ENCODE data around the gene FSIP1. TPM values are rescaled to one million over a fixed set of nuclear protein-coding genes. Genes with fewer than 3 reads are reported as not detected.

The FSIP1 gene
- total RNA-seq, 2 donors from 2014 or later = 4.1 to 5.3 TPM

GRCh38 chr15:39697509-39697908, 85.1 kb downstream of the FSIP1 start:
- no peak for DNase-seq
- no peaks in the 10 kb centered on the region for H3K4me1 ChIP-seq
- no peak for TF ChIP-seq CTCF (IDR thresholded peaks at IDR 0.05)
- no peak overlapping the region for H3K9ac ChIP-seq (ENCODE audit: low read depth in 2 of 2, low read length in 2 of 2)
- no peak overlapping the region for H3K4me3 ChIP-seq
- no peak overlapping the region for H3K27ac ChIP-seq
- intact Hi-C loops (cut with DNase I) = loop anchor here (10.0 kb wide), 1 partner anchor 177 kb away; no protein-coding TSS in a partner anchor
- no peaks in the 10 kb centered on the region for H3K36me3 ChIP-seq
- H3K27me3 ChIP-seq = no peaks in the 10 kb centered on the region
- H3K9me3 ChIP-seq = no peaks in the 10 kb centered on the region

- TF ChIP-seq CTCF (IDR thresholded peaks at IDR 0.05) = no peak
- Histone ChIP-seq H3K4me1 (no peaks in the 10 kb centered on the region), H3K36me3 (no peaks in the 10 kb centered on the region), H3K27me3 (no peaks in the 10 kb centered on the region), H3K9me3 (no peaks in the 10 kb centered on the region), H3K9ac (ENCODE audit: low read depth in 2 of 2, low read length in 2 of 2) (no peak overlapping the region), H3K4me3 (no peak overlapping the region), H3K27ac (no peak overlapping the region)
- no peak for DNase-seq
- intact Hi-C loops (cut with DNase I) = loop anchor here (10.0 kb wide), 1 partner anchor 179 kb away; no protein-coding TSS in a partner anchor
Observed at GRCh38 chr15:39695793-39696192, 86.8 kb downstream of the FSIP1 start.

GRCh38 chr15:39692356-39693327, 90.0 kb downstream of the FSIP1 start:
- no peak for DNase-seq
- no peak overlapping the region for H3K4me3 ChIP-seq
- peak overlapping the region in 1 of 2 donors; percentile 31 for H3K9ac ChIP-seq (ENCODE audit: low read depth in 2 of 2, low read length in 2 of 2)
- H3K9me3 ChIP-seq = no peaks in the 10 kb centered on the region
- H3K27me3 ChIP-seq = no peaks in the 10 kb centered on the region
- TF ChIP-seq CTCF (IDR thresholded peaks at IDR 0.05) = no peak
- H3K36me3 ChIP-seq = no peaks in the 10 kb centered on the region
- intact Hi-C loops (cut with DNase I) = loop anchor here (10.0 kb wide), 1 partner anchor 182 kb away; no protein-coding TSS in a partner anchor
- no peak overlapping the region for H3K27ac ChIP-seq
- no peaks in the 10 kb centered on the region for H3K4me1 ChIP-seq

GRCh38 chr15:39690881-39691634, 91.6 kb downstream of the FSIP1 start:
- H3K27me3 ChIP-seq = no peaks in the 10 kb centered on the region
- no peak for DNase-seq
- H3K4me3 ChIP-seq = no peak overlapping the region
- no peak overlapping the region for H3K9ac ChIP-seq (ENCODE audit: low read depth in 2 of 2, low read length in 2 of 2)
- intact Hi-C loops (cut with DNase I) = loop anchor here (10.0 kb wide), 1 partner anchor 184 kb away; no protein-coding TSS in a partner anchor
- no peaks in the 10 kb centered on the region for H3K4me1 ChIP-seq
- TF ChIP-seq CTCF (IDR thresholded peaks at IDR 0.05) = no peak
- no peaks in the 10 kb centered on the region for H3K36me3 ChIP-seq
- no peaks in the 10 kb centered on the region for H3K9me3 ChIP-seq
- no peak overlapping the region for H3K27ac ChIP-seq

GRCh38 chr15:39687965-39688364, 94.7 kb downstream of the FSIP1 start:
- no peak for TF ChIP-seq CTCF (IDR thresholded peaks at IDR 0.05)
- intact Hi-C loops (cut with DNase I) = loop anchor here (5.0 to 10.0 kb wide), 3 partner anchors 69 to 373 kb away; no protein-coding TSS in a partner anchor
- Histone ChIP-seq H3K36me3 (no peaks in the 10 kb centered on the region), H3K9me3 (no peaks in the 10 kb centered on the region), H3K27me3 (no peaks in the 10 kb centered on the region), H3K27ac (no peak overlapping the region), H3K4me1 (no peaks in the 10 kb centered on the region), H3K9ac (ENCODE audit: low read depth in 2 of 2, low read length in 2 of 2) (no peak overlapping the region), H3K4me3 (no peak overlapping the region)
- DNase-seq = no peak

All from colonic mucosa (tissue), 4 donors.